ENCODE measurements around the gene PFDN6.
A peak's percentile ranks its signal among the peaks of the same experiment; 100 is the strongest.

Gene PFDN6

GRCh38 chr6:33296797-33297405 is 7.5 kb downstream of the PFDN6 start:
- DNase-seq = no peak

DNA sequence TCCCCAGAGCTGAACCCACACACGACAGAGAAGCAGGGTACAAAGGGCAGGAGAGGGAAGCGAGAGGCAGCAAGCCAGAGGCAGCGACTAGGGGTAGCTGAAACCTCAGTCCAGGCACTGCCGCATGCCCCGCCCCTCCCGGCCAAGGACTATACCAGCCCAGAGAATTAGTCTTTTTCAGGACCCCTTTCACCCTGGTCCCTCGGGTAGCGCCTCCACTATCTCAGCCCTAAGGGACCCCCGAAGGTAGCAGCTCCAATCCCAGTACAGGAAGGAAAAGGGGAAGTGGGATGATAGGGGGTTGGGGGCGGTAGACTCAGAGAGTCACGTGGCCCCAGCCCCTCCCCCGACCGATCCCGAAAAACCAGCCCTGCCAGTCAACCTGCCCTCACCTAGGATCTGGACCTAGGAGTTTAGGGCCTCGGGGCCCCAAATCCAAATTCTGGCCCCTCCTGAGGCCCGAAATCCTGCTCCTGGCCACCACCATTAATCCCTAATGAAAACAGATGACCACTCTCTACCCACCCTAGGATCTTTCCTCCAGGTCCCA is 8.1 kb downstream of the PFDN6 start:
- no peak for DNase-seq

- peak; percentile 86 for DNase-seq
Measured at GRCh38 chr6:33297956-33298772, 8.8 kb downstream of the PFDN6 start.

- peak; percentile 62 for DNase-seq
Measured at GRCh38 chr6:33298773-33299236, 9.4 kb downstream of the PFDN6 start, which contains the start of gene RGL2. Gene RGL2, minus strand, starts transcription at chr6:33298942. Its CDS starts 332 bp downstream, at chr6:33298610.

DNA sequence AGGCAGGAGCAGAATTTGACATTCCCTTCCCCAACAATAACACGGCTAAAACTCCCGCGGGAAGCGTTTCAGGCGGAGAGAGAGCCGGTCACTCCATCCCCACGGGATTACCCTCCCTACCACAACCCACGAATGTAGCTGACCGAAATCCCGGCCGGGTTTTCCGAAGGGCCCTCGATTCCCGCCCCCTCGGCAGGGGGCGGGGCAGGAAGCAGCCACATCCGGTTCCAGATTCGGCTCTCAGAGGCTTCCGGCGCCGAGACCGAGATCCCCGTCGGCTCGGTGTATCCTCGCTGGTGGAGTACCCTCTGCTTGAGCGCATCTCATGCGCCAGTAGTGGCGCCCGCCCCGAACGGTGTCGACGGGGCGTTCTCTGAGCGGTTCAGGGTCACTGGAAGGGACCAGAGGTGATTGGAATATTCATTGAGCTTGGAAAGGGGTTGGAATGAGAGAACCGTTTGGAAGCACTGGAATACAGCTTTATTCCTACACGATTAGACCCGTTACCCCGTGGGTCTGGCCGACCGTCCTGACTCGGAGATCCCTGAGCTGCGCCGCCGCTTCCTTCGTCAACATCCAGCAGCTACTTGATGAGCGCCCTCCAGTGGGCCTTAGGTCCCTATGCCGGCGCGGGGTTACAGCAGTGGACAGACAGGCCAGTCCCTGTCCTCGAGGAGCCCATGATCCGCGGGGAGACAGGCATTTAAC is 10.0 kb downstream of the PFDN6 start:
- peak; percentile 92 for DNase-seq

DNA sequence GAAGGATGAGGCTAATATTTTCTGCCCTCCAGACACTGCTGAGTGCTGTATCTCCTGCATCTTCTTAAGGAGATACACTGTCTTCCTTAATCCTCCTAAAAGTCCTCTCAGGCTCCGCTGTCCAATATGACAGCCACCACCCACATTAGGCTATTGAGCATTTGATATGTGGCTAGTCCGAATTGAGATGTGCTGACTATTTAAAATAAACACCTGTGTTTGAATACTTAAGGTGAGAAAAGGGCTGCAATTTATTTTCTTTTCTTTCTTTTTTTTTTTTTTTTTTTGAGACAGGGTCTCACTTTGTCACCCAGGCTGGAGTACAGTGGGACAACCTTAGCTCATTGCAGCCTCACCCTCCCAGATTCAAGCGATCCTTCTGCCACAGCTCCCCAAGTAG is 12.5 kb downstream of the PFDN6 start:
- DNase-seq = no peak

GRCh38 chr6:33304216-33304615 is 14.8 kb downstream of the PFDN6 start:
- no peak for DNase-seq

DNA sequence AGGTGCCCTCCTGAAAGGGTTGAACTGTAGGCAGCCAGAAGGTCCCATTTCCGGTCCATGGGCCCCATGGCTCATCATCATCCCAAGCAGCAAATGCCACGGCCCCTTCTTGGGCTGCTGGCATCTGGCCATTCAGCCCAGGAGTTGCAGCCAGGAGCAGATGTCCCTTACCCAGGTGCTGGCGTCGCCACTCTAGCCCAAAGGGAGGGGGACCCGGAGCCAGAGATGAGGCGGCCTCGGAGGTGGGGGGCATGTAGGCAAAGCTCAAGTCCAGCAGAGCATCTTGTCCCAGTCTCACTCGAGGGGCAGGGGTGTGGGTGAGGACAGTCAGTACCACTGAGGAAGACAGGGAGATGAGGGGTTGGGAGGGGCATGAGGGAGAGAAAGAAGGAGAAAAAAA is 15.7 kb downstream of the PFDN6 start:
- DNase-seq = no peak

DNA sequence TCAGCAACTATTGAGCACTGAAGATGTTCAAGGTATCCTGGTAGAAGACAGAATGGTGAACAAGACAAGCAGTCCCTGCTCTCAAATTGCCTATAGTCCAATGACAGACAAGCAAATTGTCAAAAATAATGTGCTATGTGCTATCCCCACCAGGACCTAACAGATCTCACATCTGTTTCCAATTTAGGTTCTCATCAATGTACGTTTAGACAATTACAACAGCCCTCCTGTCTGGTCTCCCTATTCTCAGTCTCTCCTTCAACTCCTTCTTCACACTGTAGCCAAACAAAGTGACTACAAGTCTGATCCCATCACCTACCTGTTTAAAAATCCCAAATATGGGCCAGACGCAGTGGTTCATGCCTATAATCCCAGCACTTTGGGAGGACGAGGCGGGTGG is 17.0 kb downstream of the PFDN6 start:
- DNase-seq = no peak

- peak; percentile 82 for DNase-seq
Measured at GRCh38 chr6:33312361-33313104, 23.1 kb downstream of the PFDN6 start.

- DNase-seq = peak; percentile 33
Measured at GRCh38 chr6:33313105-33313708, 23.8 kb downstream of the PFDN6 start.

DNA sequence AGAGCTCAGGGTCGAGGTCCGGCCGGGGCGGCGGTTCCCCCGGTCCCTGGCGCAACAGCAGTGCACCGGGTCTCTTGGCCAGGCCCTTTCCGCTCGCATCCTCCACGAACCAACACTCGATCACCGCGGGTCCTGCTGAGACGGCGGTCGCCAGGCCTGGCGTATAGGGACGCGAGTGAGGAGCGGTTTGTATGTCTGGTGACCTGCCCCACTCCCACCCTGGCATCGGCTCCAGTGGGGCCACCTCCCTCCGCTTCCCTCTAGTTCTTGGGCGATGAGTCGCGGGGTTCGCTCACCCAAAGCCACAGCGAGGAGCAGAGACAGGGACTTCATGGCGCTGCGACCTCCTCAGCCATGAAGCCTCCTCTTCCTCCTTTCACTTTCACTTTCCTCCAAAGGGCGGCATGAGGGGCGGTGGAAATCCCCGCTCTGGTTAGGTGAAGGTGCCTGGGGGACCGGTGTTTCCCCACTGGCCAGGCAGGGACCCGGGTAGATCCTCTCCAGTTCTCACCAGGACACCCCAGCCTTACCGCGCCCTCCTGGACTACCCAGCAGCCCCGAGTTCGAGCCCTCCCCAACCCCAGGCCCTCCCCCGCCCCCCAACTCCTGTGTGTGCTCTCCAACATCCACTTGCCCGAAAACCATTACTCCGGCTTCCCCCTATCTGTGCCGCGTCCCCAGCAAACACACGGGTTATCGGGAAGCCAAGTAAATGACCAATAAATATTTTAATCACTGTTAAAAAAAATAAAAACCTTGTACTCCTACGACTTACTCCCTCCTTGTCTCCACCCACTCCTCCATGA is 24.5 kb downstream of the PFDN6 start, which contains the start of gene TAPBP:
Gene TAPBP (minus strand): TSS at position 370 of the 806 bp plus-strand sequence. CDS start 37 bp downstream, at position 333.
- peak; percentile 66 for DNase-seq

GRCh38 chr6:33314515-33314942 is 25.1 kb downstream of the PFDN6 start:
- peak; percentile 78 for DNase-seq

DNA sequence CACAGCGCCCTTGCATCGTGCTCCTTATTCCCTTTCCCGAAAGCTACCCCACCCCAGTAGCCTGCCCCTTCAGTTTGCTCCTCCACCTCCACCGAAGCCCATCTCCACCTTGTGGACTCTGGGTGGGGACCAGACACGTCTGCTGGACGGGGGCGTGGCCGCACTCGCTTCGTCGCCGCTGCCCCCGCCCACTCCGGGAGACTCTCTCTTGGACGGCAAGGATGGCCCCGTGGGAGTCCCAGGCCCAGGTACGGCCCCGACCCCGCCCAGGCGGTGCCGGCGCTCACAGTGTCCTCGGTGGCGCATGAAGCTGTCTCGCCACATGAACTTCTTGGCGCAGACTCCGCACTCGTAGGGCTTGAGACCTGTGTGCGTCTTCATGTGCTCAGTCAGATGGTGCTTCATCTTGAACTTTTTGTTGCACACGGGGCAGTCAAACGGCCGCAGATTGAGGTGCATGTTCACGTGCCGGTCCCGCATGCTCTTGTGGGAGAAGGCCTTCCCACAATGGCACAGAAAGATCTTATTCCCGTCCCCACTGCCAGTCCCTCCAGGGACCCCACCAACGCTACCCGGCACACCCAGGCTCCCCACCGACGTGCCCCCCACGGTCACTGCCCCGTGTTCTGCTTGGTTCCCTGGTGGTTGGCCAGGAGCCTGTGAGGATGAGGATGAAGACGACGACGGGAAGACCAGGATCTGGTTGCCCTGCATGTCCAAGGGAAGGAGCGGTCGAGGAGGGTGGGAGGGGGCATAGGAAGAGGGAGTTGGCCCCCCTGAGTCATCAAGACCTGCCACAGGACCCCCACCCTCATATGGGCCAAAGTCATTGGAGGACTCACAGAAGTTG is 25.8 kb downstream of the PFDN6 start:
- peak; percentile 32 for DNase-seq

DNA sequence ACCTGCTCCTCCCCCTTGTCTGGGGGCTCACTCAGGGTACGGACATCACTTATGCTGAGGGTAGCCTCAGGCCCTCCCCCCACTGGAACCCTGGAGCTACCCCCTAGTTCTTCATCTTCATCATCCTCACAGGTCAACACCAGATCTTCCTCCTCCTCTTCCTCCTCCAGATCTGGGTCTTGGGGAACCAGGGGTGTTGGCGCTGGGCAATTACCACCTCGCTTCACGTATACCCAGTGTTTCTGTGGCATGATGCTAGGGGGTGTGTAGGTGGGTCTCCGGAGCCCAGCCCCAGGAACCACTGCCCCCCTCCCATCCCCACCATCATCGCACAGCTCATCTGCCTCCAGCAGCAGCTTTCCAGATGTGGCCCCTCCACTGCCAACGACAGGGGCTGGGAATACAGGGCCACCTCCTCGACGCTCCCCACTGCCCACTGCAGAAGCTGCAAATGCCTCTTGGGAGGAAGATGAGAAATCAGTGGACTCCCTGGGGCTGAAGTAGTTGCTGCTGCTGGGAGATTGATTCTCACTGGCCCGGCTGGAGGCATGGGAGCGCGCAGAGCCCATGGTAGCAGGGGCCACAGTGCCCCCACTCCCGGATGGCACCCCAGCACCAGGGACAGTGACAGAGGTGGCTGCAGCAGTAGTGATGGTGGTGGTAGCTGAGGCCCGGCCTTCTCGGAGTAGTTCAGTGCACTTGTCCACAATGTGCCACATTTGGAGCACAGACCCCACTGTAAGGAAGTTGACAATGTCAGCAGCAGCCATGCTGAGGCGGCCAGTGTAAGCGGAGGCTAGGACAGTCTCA is 26.6 kb downstream of the PFDN6 start:
- DNase-seq = no peak

- DNase-seq = no peak
Measured at GRCh38 chr6:33316603-33317418, 27.4 kb downstream of the PFDN6 start.

DNA sequence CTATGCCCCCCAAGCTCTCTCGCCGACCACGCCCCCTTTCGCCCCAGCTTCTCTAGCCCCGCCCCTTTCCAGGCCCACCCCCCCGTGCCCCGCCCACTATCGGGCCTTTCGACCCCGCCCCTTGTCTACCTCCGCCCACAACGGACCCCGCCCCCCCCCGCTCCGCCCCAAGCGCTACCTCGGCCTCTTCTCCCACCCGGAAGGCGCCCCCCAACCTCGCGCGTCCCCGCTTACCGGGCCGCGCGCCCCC is 27.9 kb downstream of the PFDN6 start:
- no peak for DNase-seq

- peak; percentile 100 for DNase-seq
Measured at GRCh38 chr6:33317669-33318425, 28.4 kb downstream of the PFDN6 start, which contains the start of gene ZBTB22. Gene ZBTB22, minus strand, starts transcription at chr6:33317744. Its CDS starts 828 bp downstream, at chr6:33316916.
